Measurements from ENCODE around the gene POTEF. TPM values are rescaled to one million over a fixed set of nuclear protein-coding genes. Genes with fewer than 3 reads are reported as not detected.

The POTEF gene
- total RNA-seq, 1 donor from 2014 or later = not detected

Other genes with a start within 250 kb of the POTEF start
- gene RAB6C, start 149.6 kb downstream of the POTEF start, total RNA-seq = 0.25 TPM
- 0.64 TPM for gene CCDC74B, start 15.9 kb upstream of the POTEF start, total RNA-seq
- gene SMPD4, start 52.4 kb upstream of the POTEF start, total RNA-seq = 31.6 TPM
- gene MZT2B, start 53.0 kb upstream of the POTEF start, total RNA-seq = 510 TPM
- 60.2 TPM for gene TUBA3E, start 69.2 kb upstream of the POTEF start, total RNA-seq
- 59.8 TPM for gene IMP4, start 213.7 kb upstream of the POTEF start, total RNA-seq
- 12.5 TPM for gene PTPN18, start 226.8 kb upstream of the POTEF start, total RNA-seq

Data from left ventricle myocardium superior (tissue), 1 donor.